HepG2 (cell line): ENCODE data around the gene NOL4L. TPM values are rescaled to one million over a fixed set of nuclear protein-coding genes. Genes with fewer than 3 reads are reported as not detected.
A peak's percentile ranks its signal among the peaks of the same experiment; 100 is the strongest.

Experiments
- DMAP1 ChIP-seq: IDR thresholded peaks from 2 replicates; pipeline ENCODE4 v1.6.1; 2016
- DPF2 ChIP-seq: sonication (generic); formaldehyde crosslinking; IDR thresholded peaks from 2 replicates; pipeline ENCODE4 v1.4.0; 2020; ENCODE audit warnings: mild to moderate bottlenecking, low read depth, missing genetic modification reagents, borderline replicate concordance
- E2F1 ChIP-seq: sonication (generic); formaldehyde crosslinking; IDR thresholded peaks from 2 replicates; pipeline ENCODE4 v1.5.0; 2020; ENCODE audit warnings: missing genetic modification reagents
- FOXP4 ChIP-seq: sonication (generic); formaldehyde crosslinking; IDR thresholded peaks from 2 replicates; pipeline ENCODE4 v1.4.0; 2020; ENCODE audit warnings: missing genetic modification reagents
- HNF1A ChIP-seq, 2 experiments: sonication (generic) in 1 of 2; formaldehyde crosslinking in 1 of 2; IDR thresholded peaks; 2 replicates each; pipeline versions ENCODE4 v1.4.0 to v1.6.1; 2016 to 2020; ENCODE audit warnings: borderline replicate concordance in 1 of 2, low read depth in 1 of 2, mild to moderate bottlenecking in 1 of 2, missing genetic modification reagents in 1 of 2
- ISX ChIP-seq: sonication (generic); formaldehyde crosslinking; conservative IDR thresholded peaks from 2 replicates; pipeline ENCODE4 v1.5.0; 2020; ENCODE audit warnings: missing genetic modification reagents
- KDM5B ChIP-seq: sonication (generic); formaldehyde crosslinking; IDR thresholded peaks from 2 replicates; pipeline ENCODE4 v1.4.0; 2020; ENCODE audit warnings: missing genetic modification reagents, mild to moderate bottlenecking, borderline replicate concordance
- MAFF ChIP-seq: IDR thresholded peaks from 2 replicates; pipeline ENCODE4 v1.6.1; 2011; ENCODE audit warnings: low read depth, low read length, improper control_type of control experiment
- MTA3 ChIP-seq: sonication (generic); formaldehyde crosslinking; IDR thresholded peaks from 2 replicates; pipeline ENCODE4 v1.4.0; 2020; ENCODE audit warnings: missing genetic modification reagents
- RFX5 ChIP-seq: IDR thresholded peaks from 2 replicates; pipeline ENCODE4 v1.6.1; 2011; ENCODE audit warnings: low read depth, low read length, improper control_type of control experiment
- SIX4 ChIP-seq: sonication (generic); formaldehyde crosslinking; IDR thresholded peaks from 2 replicates; pipeline ENCODE4 v1.4.0; 2020; ENCODE audit warnings: missing genetic modification reagents
- TCF12 ChIP-seq, 2 experiments: fragments of 450-650 bp in 1 of 2; sonication (generic) in 1 of 2; formaldehyde crosslinking in 1 of 2; IDR thresholded peaks; 2 replicates each; pipeline versions ENCODE4 v1.6.1 to v1.8.0; 2017 to 2022; ENCODE audit warnings: antibody characterized with exemption in 1 of 2, mild to moderate bottlenecking in 1 of 2, missing genetic modification reagents in 1 of 2, moderate library complexity in 1 of 2
- ZBTB26 ChIP-seq: IDR thresholded peaks from 2 replicates; pipeline ENCODE4 v1.6.1; 2016; ENCODE audit warnings: missing compliant biosample characterization, missing genetic modification reagents, borderline replicate concordance
- ZNF317 ChIP-seq: sonication (generic); formaldehyde crosslinking; IDR thresholded peaks from 2 replicates; pipeline ENCODE4 v1.5.0; 2020; ENCODE audit warnings: mild to moderate bottlenecking, missing genetic modification reagents
- ZNF333 ChIP-seq: sonication (generic); formaldehyde crosslinking; IDR thresholded peaks from 2 replicates; pipeline ENCODE4 v1.4.0; 2020; ENCODE audit warnings: mild to moderate bottlenecking, missing genetic modification reagents, borderline replicate concordance
- ZNF335 ChIP-seq: sonication (generic); formaldehyde crosslinking; IDR thresholded peaks from 2 replicates; pipeline ENCODE4 v1.4.0; 2020; ENCODE audit warnings: missing genetic modification reagents
- ZNF34 ChIP-seq: sonication (generic); formaldehyde crosslinking; IDR thresholded peaks from 2 replicates; pipeline ENCODE4 v1.4.0; 2020; ENCODE audit warnings: mild to moderate bottlenecking, missing genetic modification reagents, borderline replicate concordance
- ZNF510 ChIP-seq: sonication (generic); formaldehyde crosslinking; IDR thresholded peaks from 2 replicates; pipeline ENCODE4 v1.4.0; 2020; ENCODE audit warnings: low read depth, mild to moderate bottlenecking, missing genetic modification reagents
- ZNF569 ChIP-seq: sonication (generic); formaldehyde crosslinking; IDR thresholded peaks from 2 replicates; pipeline ENCODE4 v1.5.0; 2020; ENCODE audit warnings: mild to moderate bottlenecking, missing genetic modification reagents, moderate library complexity, borderline replicate concordance
- ZNF616 ChIP-seq: sonication (generic); formaldehyde crosslinking; IDR thresholded peaks from 2 replicates; pipeline ENCODE4 v1.5.0; 2020; ENCODE audit warnings: low read depth, mild to moderate bottlenecking, missing genetic modification reagents
- polyA plus RNA-seq, 8 experiments: library from polyadenylated mRNA; depleted of rRNA in 3 of 8; stranded (reverse) in 7 of 8; unstranded in 1 of 8; fragments of >200 nt; fragmentation: Illumina TruSeq in 4 of 8; extraction: Trizol in 4 of 8; gene quantifications; 2 replicates each; pipeline versions ENCODE4 v1.2.1 to v1.2.3, GENCODE V29; 2011 to 2016; ENCODE audit warnings: low read depth in 4 of 8, missing spikeins in 1 of 8, mixed read lengths in 1 of 8; ENCODE audit not compliant: insufficient read depth in 1 of 8
- total RNA-seq, 5 experiments: library from RNA; depleted of rRNA; stranded (reverse); fragments of >200 nt; fragmentation: Illumina TruSeq; extraction: Trizol; gene quantifications; 2 replicates each; pipeline ENCODE4 v1.2.3, GENCODE V29; 2016; ENCODE audit warnings: low read depth in 1 of 5

The NOL4L gene
- total and polyA plus RNA-seq, 2 of the 13 experiments (the other 11 are each of a cell fraction or from before 2014, with no cell fraction given): 16.6 to 35.4 TPM

- TF ChIP-seq MTA3 (CRISPR knock-in tag) (no peak), KDM5B (CRISPR knock-in tag) (peak; percentile 92), TCF12 (IDR thresholded peaks at IDR 0.05) (no peak), TCF12 (CRISPR knock-in tag; IDR thresholded peaks at IDR 0.05) (peak; percentile 89), ZNF510 (CRISPR knock-in tag) (no peak; the same call in 1 of the 2 replicates), ZNF335 (CRISPR knock-in tag) (0 out of 2 replicates have a peak, but pooled peaks have one; percentile 58), ZNF317 (CRISPR knock-in tag) (peak; percentile 80; the same call in 1 of the 2 replicates), ISX (CRISPR knock-in tag) (no peak), ZBTB26 (peak; percentile 90), RFX5 (no peak), ZNF616 (CRISPR knock-in tag) (0 out of 2 replicates have a peak, but pooled peaks have one; percentile 24), DPF2 (no peak), FOXP4 (CRISPR knock-in tag) (peak; percentile 79), ZNF333 (CRISPR knock-in tag) (0 out of 2 replicates have a peak, but pooled peaks have one; percentile 88), ZNF34 (CRISPR knock-in tag) (no peak), SIX4 (CRISPR knock-in tag) (no peak), DMAP1 (CRISPR knock-in tag) (0 out of 2 replicates have a peak, but pooled peaks have one; percentile 32), HNF1A (IDR thresholded peaks at IDR 0.05; ENCODE audit: low read depth) (no peak), HNF1A (CRISPR knock-in tag; IDR thresholded peaks at IDR 0.05; ENCODE audit: borderline replicate concordance) (peak; percentile 13; the same call in 1 of the 2 replicates), ZNF569 (CRISPR knock-in tag) (peak; percentile 90; the same call in 1 of the 2 replicates), MAFF (no peak), E2F1 (no peak; the same call in 1 of the 2 replicates)
These were observed 63.2 kb downstream of the NOL4L start (continued) for GRCh38 chr20:32521780-32522525.
